AG04450 (cell line): Measurements from ENCODE around the gene CDH15. TPM values are rescaled to one million over a fixed set of nuclear protein-coding genes. Genes with fewer than 3 reads are reported as not detected.
"Not testable (repeated sequence)": the region's sequence is repeated elsewhere in the genome, so short reads cannot be mapped to it uniquely, and the experiment has no call there.

Experiments
- CTCF ChIA-PET: fragments of 300-600, 350-600 bp; formaldehyde crosslinking; extraction: SDS; loops from one replicate; lab custom pipeline; 2022; ENCODE audit warnings: antibody characterized with exemption, inconsistent platforms; lab: Charles Lee
- POLR2A ChIA-PET: fragments of 350-600 bp; formaldehyde crosslinking; extraction: SDS; loops from one replicate; lab custom pipeline; 2021; ENCODE audit warnings: antibody characterized with exemption, inconsistent platforms; lab: Yijun Ruan, JAX
- DNase-seq: peaks from one replicate; pipeline ENCODE4 v3.0.0-alpha.2; 2011; ENCODE audit warnings: low read depth, low spot score
- H3K27ac ChIP-seq: one replicate; pipeline ENCODE4 v1.5.1; 2012; ENCODE audit warnings: low read depth, low read length, control low read depth
- H3K27me3 ChIP-seq: one replicate; pipeline ENCODE4 v1.6.0; 2012; ENCODE audit warnings: low read length; ENCODE audit not compliant: control insufficient read depth, insufficient read depth
- H3K4me3 ChIP-seq: 2 replicates; pipeline ENCODE4 v1.5.1; 2011; ENCODE audit warnings: mild to moderate bottlenecking, low read depth, low read length, control low read depth
- H3K9me3 ChIP-seq: 2 replicates; pipeline ENCODE4 v1.5.1; 2012; ENCODE audit warnings: low read length; ENCODE audit not compliant: control insufficient read depth, insufficient read depth
- polyA plus RNA-seq: library from polyadenylated mRNA; depleted of rRNA; stranded (reverse); fragments of >200 nt; gene quantifications from 2 replicates; pipeline ENCODE4 v1.2.3, GENCODE V29; 2011
- TF ChIP-seq, protein P1 (sequence below): IDR thresholded peaks from 2 replicates; pipeline ENCODE4 v1.5.1; 2011; ENCODE audit warnings: low read depth, low read length, control low read depth, inconsistent platforms

The CDH15 gene
- polyA plus RNA-seq, 1 experiment = 0.12 TPM

DNA sequence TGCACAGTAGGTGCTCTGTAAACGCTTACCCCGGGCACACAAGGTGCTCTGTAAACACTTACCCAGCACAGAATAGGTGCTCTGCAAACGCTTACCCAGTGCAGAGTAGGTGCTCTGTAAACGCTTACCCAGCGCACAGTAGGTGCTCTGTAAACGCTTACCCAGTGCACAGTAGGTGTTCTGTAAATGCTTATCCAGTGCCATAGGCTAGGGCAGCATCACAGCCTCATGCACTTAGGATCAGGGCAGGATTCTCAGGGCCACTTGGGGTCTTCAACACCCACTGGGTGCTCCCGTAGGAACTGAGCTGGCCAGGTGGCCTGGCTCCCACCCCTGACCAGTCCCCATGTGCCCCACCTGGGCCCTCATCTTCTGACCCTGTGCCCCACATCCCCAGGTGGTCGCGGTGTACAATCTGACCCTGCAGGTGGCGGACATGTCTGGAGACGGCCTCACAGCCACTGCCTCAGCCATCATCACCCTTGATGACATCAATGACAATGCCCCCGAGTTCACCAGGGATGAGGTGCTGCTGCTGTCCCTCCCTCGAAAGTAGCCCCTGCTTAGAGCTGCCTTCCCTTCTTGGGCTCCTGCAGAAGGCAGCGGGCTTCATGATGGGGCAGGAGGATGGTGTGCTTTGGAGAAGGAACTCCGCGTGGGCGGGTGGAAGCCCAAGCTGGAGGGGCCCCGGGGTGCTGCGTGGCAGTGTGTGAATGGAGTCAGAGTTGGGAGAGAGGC lies 15.7 kb downstream of the CDH15 start:
- TF ChIP-seq, protein P1, sequence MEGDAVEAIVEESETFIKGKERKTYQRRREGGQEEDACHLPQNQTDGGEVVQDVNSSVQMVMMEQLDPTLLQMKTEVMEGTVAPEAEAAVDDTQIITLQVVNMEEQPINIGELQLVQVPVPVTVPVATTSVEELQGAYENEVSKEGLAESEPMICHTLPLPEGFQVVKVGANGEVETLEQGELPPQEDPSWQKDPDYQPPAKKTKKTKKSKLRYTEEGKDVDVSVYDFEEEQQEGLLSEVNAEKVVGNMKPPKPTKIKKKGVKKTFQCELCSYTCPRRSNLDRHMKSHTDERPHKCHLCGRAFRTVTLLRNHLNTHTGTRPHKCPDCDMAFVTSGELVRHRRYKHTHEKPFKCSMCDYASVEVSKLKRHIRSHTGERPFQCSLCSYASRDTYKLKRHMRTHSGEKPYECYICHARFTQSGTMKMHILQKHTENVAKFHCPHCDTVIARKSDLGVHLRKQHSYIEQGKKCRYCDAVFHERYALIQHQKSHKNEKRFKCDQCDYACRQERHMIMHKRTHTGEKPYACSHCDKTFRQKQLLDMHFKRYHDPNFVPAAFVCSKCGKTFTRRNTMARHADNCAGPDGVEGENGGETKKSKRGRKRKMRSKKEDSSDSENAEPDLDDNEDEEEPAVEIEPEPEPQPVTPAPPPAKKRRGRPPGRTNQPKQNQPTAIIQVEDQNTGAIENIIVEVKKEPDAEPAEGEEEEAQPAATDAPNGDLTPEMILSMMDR = no peak

DNA sequence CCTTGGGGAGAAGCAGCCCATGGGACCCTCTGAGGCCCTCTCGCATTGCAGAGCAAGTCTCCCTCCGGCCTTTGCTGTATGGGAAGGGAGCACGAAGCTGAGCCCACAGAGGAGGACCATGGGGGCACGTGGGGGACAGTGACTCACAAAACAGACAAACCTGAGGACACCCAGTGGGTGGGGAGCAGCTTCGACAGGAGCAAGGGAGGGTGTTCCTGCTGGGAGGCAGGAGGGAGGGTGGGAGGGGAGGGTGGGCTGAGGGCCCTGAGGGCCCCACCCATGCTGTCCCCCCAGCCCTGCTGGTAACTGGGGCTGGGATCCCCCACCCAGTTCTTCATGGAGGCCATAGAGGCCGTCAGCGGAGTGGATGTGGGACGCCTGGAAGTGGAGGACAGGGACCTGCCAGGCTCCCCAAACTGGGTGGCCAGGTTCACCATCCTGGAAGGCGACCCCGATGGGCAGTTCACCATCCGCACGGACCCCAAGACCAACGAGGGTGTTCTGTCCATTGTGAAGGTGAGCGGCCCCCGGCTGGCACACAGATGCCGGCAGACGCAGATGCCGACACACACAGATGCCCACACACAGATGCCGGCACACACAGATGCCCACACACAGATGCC lies 16.3 kb downstream of the CDH15 start:
- TF ChIP-seq, protein P1 = no peak

More for the DNA sequence above, 15.7 kb downstream of the CDH15 start:
- Histone ChIP-seq H3K27ac (no peak overlapping the region), H3K4me3 (no peak overlapping the region), H3K27me3 (peaks cover 22% of the 10 kb centered on the region), H3K9me3 (peaks cover 10% of the 10 kb centered on the region; the same call in 1 of the 2 replicates)
- ChIA-PET POLR2A (interaction anchor here (0.6 kb wide), 1 partner anchor 373 kb away, joined by 7 read pairs; no protein-coding TSS in a partner anchor), CTCF (no interaction called here)
- no peak for DNase-seq

DNA sequence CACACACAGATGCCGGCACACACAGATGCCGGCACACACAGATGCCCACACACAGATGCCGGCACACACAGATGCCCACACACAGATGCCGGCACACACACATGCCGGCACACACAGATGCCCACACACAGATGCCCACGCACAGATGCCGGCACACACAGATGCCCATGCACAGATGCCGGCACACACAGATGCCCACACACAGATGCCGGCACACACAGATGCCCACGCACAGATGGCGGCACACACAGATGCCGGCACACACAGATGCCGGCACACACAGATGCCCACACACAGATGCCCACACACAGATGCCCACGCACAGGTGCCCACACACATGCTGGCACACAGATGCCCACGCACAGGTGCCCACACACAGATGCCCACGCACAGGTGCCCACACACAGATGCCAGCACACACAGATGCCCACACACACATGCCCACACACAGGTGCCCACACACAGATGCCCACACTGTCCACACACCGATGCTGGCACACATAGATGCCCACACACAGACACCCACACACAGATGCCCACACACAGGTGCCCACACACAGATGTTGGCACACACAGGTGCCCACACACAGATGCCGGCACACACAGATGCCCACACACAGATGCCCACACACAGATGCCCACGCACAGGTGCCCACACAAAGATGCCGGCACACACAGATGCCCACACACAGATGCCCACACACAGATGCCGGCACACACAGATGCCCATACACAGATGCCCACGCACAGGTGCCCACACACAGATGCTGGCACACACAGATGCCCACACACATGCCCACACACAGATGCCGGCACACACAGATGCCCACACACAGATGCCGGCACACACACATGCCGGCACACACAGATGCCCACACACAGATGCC lies 17.2 kb downstream of the CDH15 start:
- H3K4me3 ChIP-seq, H3K27ac ChIP-seq, POLR2A ChIA-PET, CTCF ChIA-PET, DNase-seq: not testable (repeated sequence)
- Histone ChIP-seq H3K27me3 (peaks cover 15% of the 10 kb centered on the region), H3K9me3 (peaks cover 10% of the 10 kb centered on the region; the same call in 1 of the 2 replicates)

More for the DNA sequence above, 16.3 kb downstream of the CDH15 start:
- Histone ChIP-seq H3K27ac (no peak overlapping the region), H3K4me3 (no peak overlapping the region), H3K9me3 (peaks cover 10% of the 10 kb centered on the region; the same call in 1 of the 2 replicates), H3K27me3 (peaks cover 22% of the 10 kb centered on the region)
- CTCF ChIA-PET = no interaction called here
- DNase-seq = no peak
- POLR2A ChIA-PET = interaction anchor here (0.6 kb wide), 2 partner anchors 119 to 372 kb away, joined by 7 read pairs; no protein-coding TSS in a partner anchor

DNA sequence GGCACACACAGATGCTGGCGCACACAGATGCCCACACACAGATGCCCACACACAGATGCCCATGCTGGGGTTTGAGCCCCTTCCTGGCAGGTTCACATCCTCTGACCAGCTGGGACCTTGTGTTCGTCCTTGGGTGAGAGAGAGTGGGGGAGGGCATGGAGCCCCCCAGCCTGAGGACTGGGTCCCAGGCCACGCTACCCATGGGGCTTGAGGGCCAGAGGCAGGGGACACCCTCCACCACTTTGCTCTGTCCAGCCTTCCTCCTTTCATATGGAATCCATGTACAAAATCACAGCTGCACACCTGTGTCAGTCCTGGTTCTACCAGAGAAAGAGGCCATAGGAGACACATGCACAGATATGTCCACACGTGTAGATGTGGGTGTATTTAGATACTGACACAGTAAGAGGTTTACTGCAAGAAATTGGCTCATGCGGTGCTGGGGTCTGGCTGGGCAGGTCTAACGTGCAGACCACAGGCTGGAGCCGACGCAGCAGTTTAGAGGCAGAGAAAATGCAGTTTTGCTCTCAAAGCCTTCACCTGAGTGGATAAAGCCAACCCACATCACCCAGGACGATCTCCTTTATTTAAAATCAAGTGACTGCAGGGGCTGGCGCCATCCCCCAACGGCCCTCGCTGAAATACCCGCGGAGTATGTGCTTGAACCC lies 17.9 kb downstream of the CDH15 start:
- no peak overlapping the region for H3K4me3 ChIP-seq
- TF ChIP-seq, protein P1 = no peak
- peaks cover 7% of the 10 kb centered on the region for H3K27me3 ChIP-seq
- ChIA-PET CTCF (no interaction called here), POLR2A (no interaction called here)
- no peak overlapping the region for H3K27ac ChIP-seq
- DNase-seq = no peak
- peaks cover 13% of the 10 kb centered on the region; the same call in 1 of the 2 replicates for H3K9me3 ChIP-seq
